ENCODE data around the gene ANP32E. TPM values are rescaled to one million over a fixed set of nuclear protein-coding genes. Genes with fewer than 3 reads are reported as not detected.

Gene ANP32E
- total and polyA plus RNA-seq, 2 of the 8 experiments (the other 6 are each of a cell fraction or from before 2014, with no cell fraction given), result 20.7 to 123 TPM

- no peak for TF ChIP-seq BACH1 (IDR thresholded peaks at IDR 0.05; ENCODE audit: low read length)
Observed at GRCh38 chr1:150185481-150185880, 50.4 kb downstream of the ANP32E start (continued).

All from H1 (cell line).